NOMO-1 (cell line): ENCODE results near the gene NEK4.

Source experiments
- DNase-seq, 2 experiments: peaks; one replicate each; lab custom pipeline; 2025; ENCODE audit not compliant: unreplicated experiment in 2 of 2; lab: John Stamatoyannopoulos, UW

The NEK4 gene

DNA sequence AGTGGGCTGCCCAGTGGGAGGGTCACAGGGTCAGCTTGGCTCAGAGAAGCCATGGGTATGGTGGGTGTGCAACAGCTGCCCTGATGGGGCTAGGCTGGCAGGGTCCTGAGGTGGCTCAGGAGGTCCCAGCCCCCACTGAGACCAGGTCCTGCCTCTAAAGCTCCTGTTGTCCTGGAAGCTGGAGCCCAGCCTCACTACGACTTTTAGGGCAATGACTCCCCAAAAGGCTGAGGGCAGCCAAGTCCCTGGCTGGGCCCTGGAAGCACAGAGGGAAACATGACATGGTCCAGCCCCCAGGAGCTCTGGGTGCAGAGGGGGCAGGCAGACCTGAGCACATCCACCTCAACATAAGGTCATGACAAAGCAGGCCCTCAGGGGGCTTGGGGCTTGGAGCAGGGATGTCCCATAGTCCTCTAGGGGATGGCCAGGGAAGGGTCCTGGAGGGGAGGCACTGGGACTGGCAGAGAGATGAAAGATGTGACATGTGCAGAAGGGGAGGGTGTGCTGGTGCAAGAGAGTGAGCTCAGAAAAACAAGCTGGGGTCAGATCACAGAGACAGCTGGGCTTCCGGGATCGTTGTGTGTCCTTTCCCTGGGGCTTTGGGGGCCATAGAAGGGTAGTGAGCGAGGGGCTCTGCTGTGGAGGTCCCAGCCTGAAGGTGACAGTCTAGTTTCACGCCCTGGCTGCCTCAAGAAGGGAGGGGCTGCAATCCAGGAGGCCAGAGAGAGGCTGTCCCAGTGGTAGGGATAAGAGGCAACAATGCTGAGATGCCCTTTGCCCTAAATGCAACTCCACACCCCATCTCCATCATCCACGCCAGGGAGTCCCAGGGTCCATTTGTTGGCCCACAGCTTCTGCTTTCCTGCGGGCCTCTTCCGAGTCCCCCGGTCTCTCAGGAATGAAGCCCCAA is 23.2 kb upstream of the NEK4 start:
- no peak for DNase-seq

GRCh38 chr3:52792961-52793695 is 22.4 kb upstream of the NEK4 start:
- no peak for DNase-seq

- DNase-seq, result no peak
Measured at GRCh38 chr3:52792413-52792812, 21.7 kb upstream of the NEK4 start.

- DNase-seq, result no peak
Measured at GRCh38 chr3:52791928-52792327, 21.2 kb upstream of the NEK4 start.

- DNase-seq, result no peak
Measured at GRCh38 chr3:52791366-52791765, 20.6 kb upstream of the NEK4 start.

DNA sequence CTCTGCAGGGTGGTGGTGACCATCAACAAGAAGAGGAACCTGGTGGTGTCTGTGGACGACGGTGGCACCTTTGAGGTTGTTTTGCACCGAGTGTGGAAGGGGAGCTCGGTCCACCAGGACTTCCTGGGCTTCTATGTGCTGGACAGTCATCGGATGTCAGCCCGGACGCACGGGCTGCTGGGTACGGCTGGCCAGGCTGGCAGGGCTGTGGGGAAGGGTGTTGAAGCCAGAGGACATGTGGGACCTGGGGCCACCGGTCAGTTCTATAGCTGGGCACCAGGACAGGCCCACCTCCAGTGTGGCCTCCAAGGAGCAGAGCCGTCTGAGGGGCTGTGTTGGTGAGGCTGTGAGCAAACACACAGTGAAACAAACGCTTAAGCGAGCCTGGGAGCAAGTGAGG is 20.0 kb upstream of the NEK4 start:
- DNase-seq, result no peak

GRCh38 chr3:52790337-52790736 is 19.6 kb upstream of the NEK4 start:
- DNase-seq, result no peak

DNA sequence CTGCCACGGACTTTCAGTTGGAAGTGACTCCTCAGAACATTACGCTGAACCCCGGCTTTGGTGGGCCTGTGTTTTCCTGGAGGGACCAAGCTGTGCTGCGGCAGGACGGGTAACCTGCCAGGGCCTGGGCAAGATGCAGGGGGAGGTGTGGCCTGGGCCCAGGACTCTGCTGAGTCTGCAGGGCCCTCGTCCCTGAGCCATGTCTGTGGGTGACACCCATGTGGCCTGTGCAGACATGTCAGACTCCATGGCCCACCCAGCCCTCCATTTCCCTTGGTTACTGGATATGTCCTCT is 19.0 kb upstream of the NEK4 start:
- no peak for DNase-seq

DNA sequence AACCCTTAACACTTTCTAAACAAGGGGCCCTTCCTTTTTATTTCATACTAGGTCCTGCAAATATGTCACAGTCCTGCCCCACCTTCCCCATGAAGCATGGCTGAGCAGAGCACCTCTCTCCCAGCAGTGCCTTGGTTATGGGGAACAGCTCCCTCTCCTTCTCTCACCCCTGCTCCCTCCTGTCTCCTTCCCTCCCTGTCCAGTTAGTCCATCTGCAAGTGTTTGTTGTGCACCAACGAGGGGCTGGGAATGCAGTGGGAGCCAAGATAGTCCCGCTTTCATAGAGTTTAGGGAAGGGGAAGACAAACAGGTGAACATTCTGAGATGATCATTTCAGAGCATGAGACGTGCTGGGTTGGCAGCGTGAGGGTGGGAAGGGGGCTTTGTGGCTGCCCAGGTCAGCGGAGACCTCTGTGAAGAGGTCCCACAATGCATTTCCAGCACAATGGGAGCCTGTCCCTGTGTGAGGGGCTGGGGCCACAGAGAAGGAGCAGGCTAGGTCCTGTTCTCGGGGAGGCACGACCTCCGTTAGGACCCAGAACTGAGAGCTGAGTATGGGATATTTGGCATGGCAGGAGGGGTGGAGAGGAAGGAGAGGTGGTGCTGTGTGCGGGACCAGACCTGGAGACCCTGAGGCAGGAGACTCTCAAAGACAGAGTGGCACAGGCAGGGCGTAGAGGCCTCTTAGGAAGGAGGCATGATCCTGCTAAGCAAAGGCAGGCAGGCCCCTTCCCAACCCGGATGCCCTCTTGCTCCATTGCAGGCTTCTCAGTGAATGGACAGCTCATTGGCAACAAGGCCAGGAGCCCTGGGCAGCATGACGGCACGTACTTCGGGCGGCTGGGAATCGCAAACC is 18.4 kb upstream of the NEK4 start:
- no peak for DNase-seq

- no peak for DNase-seq
Measured at GRCh38 chr3:52787672-52788625, 17.2 kb upstream of the NEK4 start.

- DNase-seq, result no peak
Measured at GRCh38 chr3:52787246-52787645, 16.5 kb upstream of the NEK4 start.

- DNase-seq, result no peak
Measured at GRCh38 chr3:52786330-52787215, 15.8 kb upstream of the NEK4 start.

- DNase-seq, result no peak
Measured at GRCh38 chr3:52784931-52785590, 14.3 kb upstream of the NEK4 start.

GRCh38 chr3:52784021-52784621 is 13.4 kb upstream of the NEK4 start:
- DNase-seq, result no peak

- DNase-seq, result no peak
Measured at GRCh38 chr3:52783211-52783555, 12.4 kb upstream of the NEK4 start.

DNA sequence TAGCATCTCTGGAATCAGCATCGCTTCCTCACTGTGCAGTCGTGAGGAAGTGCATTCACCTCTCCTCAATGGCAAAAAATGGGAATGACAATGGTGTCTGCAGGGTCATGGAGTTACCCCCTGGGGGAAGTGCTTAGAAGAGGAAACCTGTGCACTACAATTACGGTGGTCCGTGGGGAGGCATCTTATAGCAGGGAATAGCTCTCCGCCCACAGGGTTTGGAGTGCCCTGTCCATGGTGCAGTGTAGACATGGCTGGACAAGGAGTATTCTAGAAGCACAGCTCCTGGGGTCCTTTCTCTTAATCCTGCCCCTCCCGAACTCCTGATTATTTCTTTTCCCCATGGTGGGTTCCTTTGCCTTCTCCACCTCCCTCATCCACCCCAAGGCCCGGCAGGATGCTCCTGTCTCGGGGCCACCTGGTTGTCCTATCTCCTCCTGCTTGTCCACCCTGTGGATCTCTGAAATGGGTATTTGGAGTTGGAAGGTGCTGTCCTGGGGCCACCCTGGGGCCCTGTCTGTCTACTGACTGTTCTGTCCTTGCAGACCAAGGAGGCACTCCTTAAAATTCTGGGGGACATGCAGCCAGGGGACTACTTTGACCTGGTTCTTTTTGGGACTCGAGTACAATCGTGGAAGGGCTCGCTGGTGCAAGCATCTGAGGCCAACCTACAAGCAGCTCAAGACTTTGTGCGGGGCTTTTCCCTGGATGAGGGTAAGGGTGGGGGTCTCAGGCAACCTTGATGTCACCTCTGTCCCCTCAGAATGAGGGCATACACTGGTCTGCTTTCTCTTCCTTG is 11.9 kb upstream of the NEK4 start:
- no peak for DNase-seq

- DNase-seq, result no peak
Measured at GRCh38 chr3:52781741-52782140, 11.0 kb upstream of the NEK4 start.
